Measurements from ENCODE around the gene KLHL5.
"Not testable (repeated sequence)": the region's sequence is repeated elsewhere in the genome, so short reads cannot be mapped to it uniquely, and the experiment has no call there.

KLHL5 gene

GRCh38 chr4:39104255-39104654, 42.2 kb downstream of the KLHL5 start:
- no peak for DNase-seq

GRCh38 chr4:39106011-39106410, 44.0 kb downstream of the KLHL5 start:
- DNase-seq: no peak

DNA sequence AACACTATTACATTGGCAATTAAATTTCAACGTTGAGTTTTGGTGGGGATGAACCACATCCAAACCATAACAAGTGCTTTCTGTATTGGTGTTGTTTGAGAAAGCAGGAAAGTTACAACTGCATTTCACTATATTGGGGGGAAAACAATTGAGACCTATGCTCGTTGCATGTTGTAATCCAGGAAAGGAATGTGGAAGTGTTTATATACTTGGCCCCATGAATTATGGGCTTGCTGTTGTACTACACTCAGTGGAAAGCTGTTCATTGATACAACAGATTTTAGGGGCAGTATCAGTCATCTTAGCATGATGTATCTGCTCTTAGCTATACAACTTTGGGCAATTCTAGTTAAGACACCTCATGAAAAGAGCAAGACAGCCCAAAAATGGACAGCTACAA, 52.4 kb downstream of the KLHL5 start:
- no peak for DNase-seq

GRCh38 chr4:39118034-39118658, 56.1 kb downstream of the KLHL5 start:
- no peak for DNase-seq

DNA sequence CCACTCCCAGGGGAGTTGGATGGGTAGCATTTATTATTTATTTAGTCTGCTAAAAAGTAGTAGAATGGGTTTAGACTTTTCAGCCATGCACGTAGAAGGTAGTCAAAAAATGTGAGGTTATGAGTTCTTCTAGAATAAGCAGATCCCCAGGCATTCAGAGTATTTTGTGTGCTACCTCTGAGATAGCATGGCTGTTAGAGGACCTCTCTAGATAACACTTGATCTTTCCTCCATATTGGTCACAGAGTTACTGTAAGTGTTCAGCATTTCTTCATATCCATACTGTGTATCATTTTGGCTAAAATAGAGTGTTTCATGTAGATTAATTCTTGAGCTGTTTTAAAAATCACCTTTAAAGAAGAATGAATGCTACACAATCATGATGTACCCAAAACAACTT, 58.4 kb downstream of the KLHL5 start:
- no peak for DNase-seq

GRCh38 chr4:39124885-39125599, 63.0 kb downstream of the KLHL5 start:
- no peak for DNase-seq

DNA sequence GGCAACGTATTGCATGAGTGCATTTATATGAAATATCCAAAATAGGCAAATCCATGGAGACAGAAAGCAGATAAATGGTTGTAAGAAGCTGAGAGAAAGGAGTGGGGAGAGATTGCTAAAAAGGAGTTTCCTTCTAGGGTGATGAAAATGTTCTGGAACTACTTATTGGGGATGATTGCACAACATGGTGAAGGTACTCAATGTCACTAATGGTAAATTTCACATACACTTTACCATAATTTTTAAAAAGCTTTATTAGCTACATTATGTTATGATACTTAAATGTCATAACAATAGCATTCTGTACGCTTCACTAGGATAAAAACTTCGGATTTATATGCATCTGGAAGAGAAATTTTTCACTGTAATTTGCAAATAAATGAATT, 63.6 kb downstream of the KLHL5 start:
- no peak for DNase-seq

DNA sequence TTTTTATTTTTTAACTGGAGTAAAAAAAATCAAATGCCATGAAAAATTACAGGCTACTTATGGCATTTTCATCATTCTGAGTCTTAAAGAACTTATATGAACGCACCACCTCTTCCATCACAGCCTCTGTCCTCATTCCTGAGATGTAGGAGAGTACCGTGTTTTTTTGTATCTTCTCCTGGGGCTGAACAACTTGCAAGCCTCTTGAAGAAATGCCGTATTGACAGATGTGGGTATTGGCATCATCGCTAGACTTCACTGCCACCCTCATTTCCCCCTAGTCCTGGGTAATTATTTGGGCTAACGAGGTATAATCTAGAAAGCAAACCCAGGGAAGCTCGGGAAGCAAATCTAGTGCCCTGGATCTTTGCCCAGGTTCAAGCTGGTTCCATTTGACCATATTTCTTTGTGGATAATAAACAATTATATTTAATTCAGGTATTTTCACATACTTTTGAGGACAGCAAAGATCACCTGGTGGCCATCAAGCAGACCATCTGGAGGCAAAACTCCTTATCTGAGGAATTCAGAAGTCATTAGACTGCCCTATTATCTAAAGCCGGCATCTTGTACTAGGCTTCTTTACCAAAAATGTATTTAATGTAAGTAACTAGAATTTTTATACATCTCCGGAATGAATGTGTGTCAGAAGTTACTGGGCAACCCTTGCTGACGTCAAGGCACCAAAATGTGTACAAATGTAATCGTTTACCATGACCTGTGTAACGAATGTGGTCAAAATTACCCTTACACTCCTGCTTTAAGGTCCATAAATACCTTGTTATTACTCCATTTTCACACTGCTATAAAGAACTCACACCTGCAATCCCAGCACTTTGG, 64.4 kb downstream of the KLHL5 start:
- DNase-seq: no peak

GRCh38 chr4:39133623-39134022, 71.6 kb downstream of the KLHL5 start:
- no peak for DNase-seq

DNA sequence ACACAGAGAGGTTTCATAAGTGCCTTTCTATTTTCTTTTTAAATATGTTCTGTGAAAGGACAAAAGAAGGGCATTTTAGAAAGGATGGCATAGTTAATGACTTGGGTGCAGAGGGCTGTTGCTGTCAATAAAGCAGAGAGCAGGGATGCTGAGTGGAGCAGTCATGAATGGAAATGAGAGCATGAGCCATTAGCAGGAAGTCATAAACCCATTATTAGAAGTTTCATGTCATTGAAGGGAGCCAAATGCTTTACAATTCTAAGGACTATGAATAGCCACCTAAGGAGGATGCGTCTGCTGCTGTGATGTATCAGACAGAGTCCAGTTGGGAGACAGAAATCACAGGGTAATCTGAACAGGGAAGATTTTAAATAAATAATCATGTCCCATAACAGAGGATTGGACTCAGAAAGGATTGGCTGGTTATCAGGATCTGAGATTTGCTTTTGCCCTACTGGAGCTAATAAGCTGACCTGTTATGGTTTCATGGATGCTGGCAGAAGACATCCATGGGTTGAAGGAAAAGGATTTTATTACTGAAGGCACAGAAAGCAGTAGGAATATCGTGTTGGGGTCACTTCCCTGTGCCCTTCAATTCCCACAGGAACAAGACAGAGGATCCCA, 72.8 kb downstream of the KLHL5 start:
- no peak for DNase-seq

DNA sequence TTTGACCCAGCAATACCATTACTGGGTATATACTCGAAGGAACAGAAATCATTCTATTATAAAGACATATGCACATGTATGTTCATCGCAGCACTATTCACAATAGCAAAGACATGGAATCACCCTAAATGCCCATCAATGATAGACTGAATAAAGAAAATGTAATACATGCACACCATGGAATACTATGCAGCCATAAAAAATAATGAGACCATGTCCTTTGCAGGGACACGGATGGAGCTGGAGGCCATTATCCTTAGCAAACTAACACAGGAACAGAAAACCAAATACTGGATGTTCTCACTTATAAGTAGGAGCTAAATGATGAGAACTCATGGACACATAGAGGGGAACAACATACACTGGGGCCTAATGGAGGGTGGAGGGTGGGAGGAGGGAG, 76.2 kb downstream of the KLHL5 start:
- not testable (repeated sequence) for DNase-seq

DNA sequence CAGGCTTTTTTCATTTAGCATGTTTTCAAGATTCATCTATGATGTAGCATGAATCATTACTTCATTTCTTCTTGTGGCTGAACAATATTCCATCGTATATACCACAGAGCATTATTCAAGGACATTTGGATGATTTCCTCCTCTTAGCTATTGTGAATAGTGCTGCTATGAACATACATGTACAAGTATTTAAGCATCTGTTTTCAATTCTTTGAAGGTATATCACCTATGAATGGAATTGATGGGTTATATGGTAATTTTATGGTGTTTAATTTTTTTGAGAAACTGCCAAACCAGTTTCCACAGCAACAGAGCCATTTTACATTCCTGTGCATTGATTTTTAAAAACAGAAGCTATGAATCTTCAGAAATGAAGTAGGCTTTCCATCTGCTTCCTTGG, 84.2 kb downstream of the KLHL5 start:
- no peak for DNase-seq

GRCh38 chr4:39154009-39154408, 92.0 kb downstream of the KLHL5 start:
- no peak for DNase-seq

DNA sequence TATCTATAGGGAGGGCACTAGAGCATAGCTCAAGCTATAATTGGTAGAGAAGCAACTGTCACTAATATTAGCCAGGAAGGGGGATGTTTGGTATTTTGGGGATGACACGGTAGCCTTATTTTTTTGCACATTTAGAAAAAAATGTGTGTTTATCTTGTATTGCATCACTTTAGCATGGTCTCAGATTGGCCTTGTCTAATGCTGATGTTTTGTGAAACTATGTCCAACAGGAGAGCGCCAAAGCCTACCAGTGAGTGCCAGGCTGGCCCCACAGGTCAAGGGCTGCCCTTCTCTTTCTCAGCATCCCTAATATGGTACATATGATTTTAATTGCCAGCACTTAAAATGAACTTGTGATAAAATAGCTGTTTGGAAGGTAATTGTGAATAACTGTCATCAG, 95.5 kb downstream of the KLHL5 start:
- no peak for DNase-seq

DNA sequence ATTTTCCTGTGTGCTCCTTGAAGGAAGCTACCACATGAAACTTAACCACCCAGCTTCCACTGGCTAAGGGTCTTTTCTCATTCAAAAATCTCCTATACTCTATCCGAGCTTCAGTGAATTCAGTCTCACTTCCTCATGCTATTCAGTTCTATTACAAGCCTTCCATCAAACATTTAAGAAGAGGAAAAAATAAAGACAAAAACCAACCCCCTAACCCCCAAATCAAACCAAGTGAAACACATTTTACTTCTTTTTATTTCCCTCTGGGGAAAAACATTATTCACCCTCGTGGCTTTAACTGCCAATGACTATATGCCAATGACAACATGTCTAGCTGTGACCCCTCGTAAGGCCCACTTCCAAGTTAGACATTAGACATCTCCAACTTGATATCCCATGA, 104.1 kb downstream of the KLHL5 start:
- no peak for DNase-seq

- DNase-seq: no peak
Measured at GRCh38 chr4:39166669-39167068, 104.6 kb downstream of the KLHL5 start.

DNA sequence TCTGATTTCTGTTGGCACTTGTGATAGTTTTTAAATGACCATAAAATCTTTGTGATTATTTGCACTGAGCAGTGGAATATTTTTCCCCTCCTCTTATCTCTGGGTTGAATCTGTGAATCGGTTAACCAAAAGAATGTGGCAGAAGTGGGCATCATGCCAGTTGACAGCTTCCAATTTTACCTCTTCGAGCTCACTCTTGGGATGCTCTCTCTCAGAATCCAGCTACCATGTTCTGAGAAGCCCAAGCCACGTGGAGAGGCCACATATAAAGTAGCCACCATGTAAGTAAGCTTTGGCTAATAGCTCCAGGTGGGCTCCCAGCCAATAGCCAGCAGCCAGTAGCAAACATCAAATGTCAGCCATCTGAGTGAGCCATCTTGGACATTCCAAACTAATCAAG, 107.4 kb downstream of the KLHL5 start:
- DNase-seq: no peak

GRCh38 chr4:39170301-39170700, 108.3 kb downstream of the KLHL5 start:
- DNase-seq: no peak

Data from stimulated activated CD4-positive, alpha-beta T cell treated with anti-CD3 and anti-CD28 coated beads, Interleukin-1b, Interleukin-23, amount 100 ng/mL, for 48 hours (primary cell).